HepG2 (cell line): ENCODE results near the gene ARFIP2. TPM values are rescaled to one million over a fixed set of nuclear protein-coding genes. Genes with fewer than 3 reads are reported as not detected.

Experiments used
- ATAC-seq: fragments of 200-7000 bp; cut with Tn5 transposase; 3 replicates; pipeline ENCODE4 v1.9.1; 2020; ENCODE audit warnings: mild to moderate bottlenecking, moderate library complexity
- BruUV-seq: library from RNA; stranded (reverse); fragments of 400-500 nt; replicated peaks from 2 replicates; lab custom pipeline; 2021; lab: Mats Ljungman, UMichigan
- CTCF ChIA-PET: fragments of 300-600 bp; formaldehyde crosslinking; extraction: SDS; loops from one replicate; lab custom pipeline; 2021; ENCODE audit warnings: low total read pairs, inconsistent platforms, low intra/inter-chr PET ratio; lab: Yijun Ruan, JAX
- POLR2A ChIA-PET: fragments of 350-600 bp; sonication (Branson Sonifier 250); formaldehyde crosslinking; loops from one replicate; lab custom pipeline; 2020; ENCODE audit warnings: antibody characterized with exemption, inconsistent platforms; lab: Yijun Ruan, JAX
- DNase-seq: peaks from one replicate; pipeline ENCODE4 v3.0.0-alpha.2; 2015; ENCODE audit warnings: low spot score
- FAIRE-seq: peaks from 3 replicates; lab custom pipeline; 2011; peaks lifted over from hg19 to GRCh38; lab: Jason Lieb, UNC
- H2AFZ ChIP-seq: one replicate; pipeline ENCODE4 v1.6.1; 2011; ENCODE audit warnings: low read length, inconsistent platforms
- H3K27ac ChIP-seq: fragments of 300-600 bp; 3 replicates; pipeline ENCODE4 v1.8.0; 2011; ENCODE audit warnings: mixed run types, mild to moderate bottlenecking, mixed read lengths, low read length, inconsistent platforms; ENCODE audit not compliant: insufficient read depth; ENCODE audit errors: extremely low read length
- H3K27me3 ChIP-seq, 2 experiments: fragments of 200-600 bp in 1 of 2; 2 replicates in 1 of 2; 3 replicates in 1 of 2; pipeline versions ENCODE4 v1.6.0 to v1.8.0; 2011; ENCODE audit warnings: low read length in 2 of 2, mild to moderate bottlenecking in 2 of 2, moderate library complexity in 2 of 2, inconsistent platforms in 1 of 2; ENCODE audit not compliant: insufficient read depth in 2 of 2, control insufficient read depth in 1 of 2
- H3K36me3 ChIP-seq, 2 experiments: fragments of 200-600 bp in 1 of 2; replicated peaks in 1 of 2; 2 replicates in 1 of 2; 3 replicates in 1 of 2; pipeline versions ENCODE4 v1.5.1 to v1.8.0; 2011; ENCODE audit warnings: low read length in 2 of 2, inconsistent platforms in 1 of 2; ENCODE audit not compliant: insufficient read depth in 2 of 2, control insufficient read depth in 1 of 2
- H3K4me1 ChIP-seq: 2 replicates; pipeline ENCODE4 v1.5.1; 2012; ENCODE audit warnings: low read length, inconsistent platforms; ENCODE audit not compliant: insufficient read depth
- H3K4me2 ChIP-seq: 2 replicates; pipeline ENCODE4 v1.6.0; 2011; ENCODE audit warnings: low read depth, low read length, inconsistent platforms
- H3K4me3 ChIP-seq, 3 experiments: fragments of 200-600 bp in 1 of 3; sonication (generic), shearing (Covaris generic) in 1 of 3; replicated peaks in 1 of 3; 2 replicates each; pipeline ENCODE4 v1.5.1; 2011 to 2016; ENCODE audit warnings: low read length in 3 of 3, inconsistent platforms in 2 of 3, low read depth in 2 of 3, mild to moderate bottlenecking in 2 of 3, control low read depth in 1 of 3, mixed read lengths in 1 of 3; ENCODE audit not compliant: insufficient read depth in 1 of 3
- H3K79me2 ChIP-seq: one replicate; pipeline ENCODE4 v1.6.1; 2011; ENCODE audit warnings: low read length, inconsistent platforms; ENCODE audit not compliant: insufficient read depth
- H3K9ac ChIP-seq: 2 replicates; pipeline ENCODE4 v1.6.0; 2011; ENCODE audit warnings: mild to moderate bottlenecking, low read depth, low read length, inconsistent platforms; ENCODE audit not compliant: insufficient read depth
- H3K9me3 ChIP-seq: 2 replicates; pipeline ENCODE4 v1.5.1; 2012; ENCODE audit warnings: mild to moderate bottlenecking, low read length
- H4K20me1 ChIP-seq: 2 replicates; pipeline ENCODE4 v1.6.0; 2011; ENCODE audit warnings: inconsistent platforms, mild to moderate bottlenecking, low read length, moderate library complexity; ENCODE audit not compliant: insufficient read depth
- ATAD3A ChIP-seq: sonication (generic); formaldehyde crosslinking; IDR thresholded peaks from 2 replicates; pipeline ENCODE4 v1.4.0; 2020; ENCODE audit warnings: missing genetic modification reagents
- BHLHE40 ChIP-seq: IDR thresholded peaks from 2 replicates; pipeline ENCODE4 v1.6.1; 2011; ENCODE audit warnings: low read length, improper control_type of control experiment
- DNMT1 ChIP-seq: sonication (generic); formaldehyde crosslinking; IDR thresholded peaks from 2 replicates; pipeline ENCODE4 v1.5.1; 2020; ENCODE audit warnings: mild to moderate bottlenecking, missing genetic modification reagents
- ERF ChIP-seq: IDR thresholded peaks from 2 replicates; pipeline ENCODE4 v1.6.1; 2018; ENCODE audit warnings: missing biosample characterization, missing genetic modification reagents
- GABPB1 ChIP-seq: IDR thresholded peaks from 2 replicates; pipeline ENCODE4 v1.6.1; 2016; ENCODE audit warnings: mild to moderate bottlenecking, missing genetic modification reagents, moderate library complexity, missing compliant biosample characterization
- HNRNPL ChIP-seq: fragments of 200-400 bp; formaldehyde crosslinking; IDR thresholded peaks from 2 replicates; pipeline ENCODE4 v1.6.1; 2017; ENCODE audit warnings: mild to moderate bottlenecking, low read depth, low read length
- HNRNPLL ChIP-seq: fragments of 200-400 bp; formaldehyde crosslinking; IDR thresholded peaks from 2 replicates; pipeline ENCODE4 v1.6.1; 2017; ENCODE audit warnings: mild to moderate bottlenecking, low read depth, low read length; ENCODE audit not compliant: poor library complexity, severe bottlenecking
- MIXL1 ChIP-seq: IDR thresholded peaks from 2 replicates; pipeline ENCODE4 v1.6.1; 2016
- NFIB ChIP-seq: sonication (generic); formaldehyde crosslinking; IDR thresholded peaks from 2 replicates; pipeline ENCODE4 v1.9.0; 2021; ENCODE audit warnings: missing genetic modification reagents, mild to moderate bottlenecking, borderline replicate concordance
- PITX1 ChIP-seq: sonication (generic); formaldehyde crosslinking; IDR thresholded peaks from 2 replicates; pipeline ENCODE4 v1.5.1; 2020; ENCODE audit warnings: mild to moderate bottlenecking, missing genetic modification reagents
- RAD21 ChIP-seq: fragments of 450-650 bp; formaldehyde crosslinking; IDR thresholded peaks from 2 replicates; pipeline ENCODE4 v1.5.0; 2020; ENCODE audit warnings: mild to moderate bottlenecking
- SMC3 ChIP-seq: IDR thresholded peaks from 2 replicates; pipeline ENCODE4 v1.6.1; 2011; ENCODE audit warnings: low read length, improper control_type of control experiment
- STAG1 ChIP-seq: sonication (generic); formaldehyde crosslinking; IDR thresholded peaks from 2 replicates; pipeline ENCODE4 v1.4.0; 2020; ENCODE audit warnings: missing genetic modification reagents
- SUZ12 ChIP-seq: fragments of 150-350 bp; IDR thresholded peaks from 2 replicates; pipeline ENCODE4 v1.6.1; 2014; ENCODE audit warnings: low read depth, low read length
- ZC3H13 ChIP-seq: sonication (generic); formaldehyde crosslinking; IDR thresholded peaks from 2 replicates; pipeline ENCODE4 v1.8.1; 2023; ENCODE audit warnings: mild to moderate bottlenecking, missing genetic modification reagents, moderate library complexity
- ZNF331 ChIP-seq: sonication (generic); formaldehyde crosslinking; IDR thresholded peaks from 2 replicates; pipeline ENCODE4 v1.4.0; 2020; ENCODE audit warnings: missing genetic modification reagents
- ZNF333 ChIP-seq: sonication (generic); formaldehyde crosslinking; IDR thresholded peaks from 2 replicates; pipeline ENCODE4 v1.4.0; 2020; ENCODE audit warnings: mild to moderate bottlenecking, missing genetic modification reagents, borderline replicate concordance
- ZNF343 ChIP-seq: sonication (generic); formaldehyde crosslinking; IDR thresholded peaks from 2 replicates; pipeline ENCODE4 v1.4.0; 2020; ENCODE audit warnings: mild to moderate bottlenecking, missing genetic modification reagents
- ZNF709 ChIP-seq: sonication (generic); formaldehyde crosslinking; IDR thresholded peaks from 2 replicates; pipeline ENCODE4 v1.5.0; 2020; ENCODE audit warnings: mild to moderate bottlenecking, missing genetic modification reagents
- ZNF883 ChIP-seq: sonication (generic); formaldehyde crosslinking; IDR thresholded peaks from 2 replicates; pipeline ENCODE4 v1.5.1; 2020; ENCODE audit warnings: mild to moderate bottlenecking, missing genetic modification reagents; ENCODE audit errors: not compliant biosample characterization
- WGBS: methylation state at CpG from one replicate; pipeline ENCODE4 v1.1.6; 2017; ENCODE audit warnings: low lambda C conversion rate; 5-methylcytosine and 5-hydroxymethylcytosine counted together
- in situ Hi-C: cut with HindIII; loops from 2 replicates; pipeline ENCODE4 v1.10.0; 2017; ENCODE audit warnings: low pct_unique_long_range_greater_than_20kb; ENCODE audit not compliant: extremely low pct_ligation_motif_present
- intact Hi-C: fragments of 100-400 bp; cut with micrococcal nuclease; formaldehyde crosslinking; loops from one replicate; pipeline ENCODE4 v1.10.0; 2022; ENCODE audit not compliant: unreplicated experiment
- polyA plus RNA-seq, 8 experiments: library from polyadenylated mRNA; depleted of rRNA in 3 of 8; stranded (reverse) in 7 of 8; unstranded in 1 of 8; fragments of >200 nt; fragmentation: Illumina TruSeq in 4 of 8; extraction: Trizol in 4 of 8; gene quantifications; 2 replicates each; pipeline versions ENCODE4 v1.2.1 to v1.2.3, GENCODE V29; 2011 to 2016; ENCODE audit warnings: low read depth in 4 of 8, missing spikeins in 1 of 8, mixed read lengths in 1 of 8; ENCODE audit not compliant: insufficient read depth in 1 of 8
- total RNA-seq, 5 experiments: library from RNA; depleted of rRNA; stranded (reverse); fragments of >200 nt; fragmentation: Illumina TruSeq; extraction: Trizol; gene quantifications; 2 replicates each; pipeline ENCODE4 v1.2.3, GENCODE V29; 2016; ENCODE audit warnings: low read depth in 1 of 5
- TF ChIP-seq, protein P1 (sequence below): sonication (generic); formaldehyde crosslinking; IDR thresholded peaks from 2 replicates; pipeline ENCODE4 v1.5.0; 2020; ENCODE audit warnings: mild to moderate bottlenecking, missing genetic modification reagents, moderate library complexity
- TF ChIP-seq, protein P2 (sequence below): IDR thresholded peaks from 2 replicates; pipeline ENCODE4 v1.6.1; 2016; ENCODE audit warnings: low read depth, control low read depth
- TF ChIP-seq, protein P3 (sequence below): sonication (generic); formaldehyde crosslinking; conservative IDR thresholded peaks from 2 replicates; pipeline ENCODE4 v1.4.0; 2020; ENCODE audit warnings: missing genetic modification reagents

Gene ARFIP2
- total and polyA plus RNA-seq, 2 of the 13 experiments (the other 11 are each of a cell fraction or from before 2014, with no cell fraction given): 56.6 to 60.2 TPM

DNA sequence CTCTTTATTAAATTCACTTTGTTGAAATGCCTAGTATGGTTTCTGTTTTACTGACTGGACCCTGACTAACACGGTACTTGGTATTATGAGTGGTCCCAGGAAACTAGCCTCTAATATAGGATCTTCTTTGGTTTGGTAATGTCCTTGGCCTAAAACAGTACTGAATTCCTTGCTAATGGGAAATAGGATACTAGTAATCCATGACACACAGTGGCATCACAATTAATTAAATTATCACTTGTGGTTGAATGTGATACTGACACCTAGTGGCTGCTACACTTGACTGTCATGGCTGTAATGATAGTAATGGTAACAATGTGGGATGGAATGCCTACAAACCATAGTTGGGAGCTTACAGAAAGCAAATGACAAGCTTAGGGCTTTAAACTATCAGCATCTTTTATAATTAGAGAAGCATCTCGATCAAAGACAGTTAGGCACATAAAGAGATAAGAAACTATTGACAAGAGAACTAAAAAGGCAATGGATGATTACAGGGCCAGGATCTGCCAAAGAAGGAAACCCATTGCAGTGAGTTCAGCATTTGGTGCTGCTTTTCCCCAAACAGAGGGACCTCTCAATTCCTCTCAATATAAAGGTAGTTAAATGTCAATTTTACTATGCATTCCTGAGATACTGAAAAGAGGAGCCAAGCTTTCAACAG lies 24.6 kb upstream of the ARFIP2 start:
- no peaks in the 10 kb centered on the region for H4K20me1 ChIP-seq
- no peak overlapping the region for H2AFZ ChIP-seq
- CTCF ChIA-PET: interaction anchor here (1.2 to 1.7 kb wide), 3 partner anchors 67 to 127 kb away, joined by 4 to 23 read pairs (median 9); no protein-coding TSS in a partner anchor
- POLR2A ChIA-PET: interaction anchor here (1.1 to 2.0 kb wide), 3 partner anchors 14 to 126 kb away, joined by 3 to 7 read pairs (median 3); no protein-coding TSS in a partner anchor
- H3K27ac ChIP-seq: no peak overlapping the region
- no TSS peak for BruUV-seq
- H3K27me3 ChIP-seq: no peaks in the 10 kb centered on the region; a peak in 1 of 5 replicates
- in situ Hi-C loops: loop anchor here (10.0 kb wide), 1 partner anchor 121 kb away; no protein-coding TSS in a partner anchor
- DNase-seq (peak; percentile 25), FAIRE-seq (peak; percentile 57), ATAC-seq (peak; percentile 78)
- H3K36me3 ChIP-seq: peaks cover 2 to 8% of the 10 kb centered on the region in 2 experiments; a peak in 4 of 5 replicates
- H3K9me3 ChIP-seq: no peaks in the 10 kb centered on the region
- no peaks in the 10 kb centered on the region for H3K4me1 ChIP-seq
- H3K4me3 ChIP-seq: no peak overlapping the region
- H3K4me2 ChIP-seq: no peak overlapping the region
- no peak overlapping the region for H3K9ac ChIP-seq
- H3K79me2 ChIP-seq: no peaks in the 10 kb centered on the region
- 48% methylated on average over 2 of the region's 2 CpGs for WGBS
- intact Hi-C loops: loop anchor here (1.0 to 2.0 kb wide), 3 partner anchors 25 to 126 kb away; partner anchors contain the start of genes ARFIP2 and TIMM10B
- TF ChIP-seq, protein P1, sequence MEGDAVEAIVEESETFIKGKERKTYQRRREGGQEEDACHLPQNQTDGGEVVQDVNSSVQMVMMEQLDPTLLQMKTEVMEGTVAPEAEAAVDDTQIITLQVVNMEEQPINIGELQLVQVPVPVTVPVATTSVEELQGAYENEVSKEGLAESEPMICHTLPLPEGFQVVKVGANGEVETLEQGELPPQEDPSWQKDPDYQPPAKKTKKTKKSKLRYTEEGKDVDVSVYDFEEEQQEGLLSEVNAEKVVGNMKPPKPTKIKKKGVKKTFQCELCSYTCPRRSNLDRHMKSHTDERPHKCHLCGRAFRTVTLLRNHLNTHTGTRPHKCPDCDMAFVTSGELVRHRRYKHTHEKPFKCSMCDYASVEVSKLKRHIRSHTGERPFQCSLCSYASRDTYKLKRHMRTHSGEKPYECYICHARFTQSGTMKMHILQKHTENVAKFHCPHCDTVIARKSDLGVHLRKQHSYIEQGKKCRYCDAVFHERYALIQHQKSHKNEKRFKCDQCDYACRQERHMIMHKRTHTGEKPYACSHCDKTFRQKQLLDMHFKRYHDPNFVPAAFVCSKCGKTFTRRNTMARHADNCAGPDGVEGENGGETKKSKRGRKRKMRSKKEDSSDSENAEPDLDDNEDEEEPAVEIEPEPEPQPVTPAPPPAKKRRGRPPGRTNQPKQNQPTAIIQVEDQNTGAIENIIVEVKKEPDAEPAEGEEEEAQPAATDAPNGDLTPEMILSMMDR (CRISPR knock-in tag): peak; percentile 75
- TF ChIP-seq, protein P2, sequence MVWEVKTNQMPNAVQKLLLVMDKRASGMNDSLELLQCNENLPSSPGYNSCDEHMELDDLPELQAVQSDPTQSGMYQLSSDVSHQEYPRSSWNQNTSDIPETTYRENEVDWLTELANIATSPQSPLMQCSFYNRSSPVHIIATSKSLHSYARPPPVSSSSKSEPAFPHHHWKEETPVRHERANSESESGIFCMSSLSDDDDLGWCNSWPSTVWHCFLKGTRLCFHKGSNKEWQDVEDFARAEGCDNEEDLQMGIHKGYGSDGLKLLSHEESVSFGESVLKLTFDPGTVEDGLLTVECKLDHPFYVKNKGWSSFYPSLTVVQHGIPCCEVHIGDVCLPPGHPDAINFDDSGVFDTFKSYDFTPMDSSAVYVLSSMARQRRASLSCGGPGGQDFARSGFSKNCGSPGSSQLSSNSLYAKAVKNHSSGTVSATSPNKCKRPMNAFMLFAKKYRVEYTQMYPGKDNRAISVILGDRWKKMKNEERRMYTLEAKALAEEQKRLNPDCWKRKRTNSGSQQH: no peak
- no peak for TF ChIP-seq DNMT1 (CRISPR knock-in tag)
- TF ChIP-seq ZNF331 (CRISPR knock-in tag): no peak
- TF ChIP-seq SUZ12: no peak
- TF ChIP-seq ZNF333 (CRISPR knock-in tag): no peak
- TF ChIP-seq, protein P3, sequence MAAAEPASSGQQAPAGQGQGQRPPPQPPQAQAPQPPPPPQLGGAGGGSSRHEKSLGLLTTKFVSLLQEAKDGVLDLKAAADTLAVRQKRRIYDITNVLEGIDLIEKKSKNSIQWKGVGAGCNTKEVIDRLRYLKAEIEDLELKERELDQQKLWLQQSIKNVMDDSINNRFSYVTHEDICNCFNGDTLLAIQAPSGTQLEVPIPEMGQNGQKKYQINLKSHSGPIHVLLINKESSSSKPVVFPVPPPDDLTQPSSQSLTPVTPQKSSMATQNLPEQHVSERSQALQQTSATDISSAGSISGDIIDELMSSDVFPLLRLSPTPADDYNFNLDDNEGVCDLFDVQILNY: no peak
- no peak for TF ChIP-seq ZNF883
- no peak for TF ChIP-seq ERF (CRISPR knock-in tag)
- no peak for TF ChIP-seq HNRNPL
- TF ChIP-seq ZNF343 (CRISPR knock-in tag): no peak
- 0 out of 2 replicates have a peak, but pooled peaks have one; percentile 36 for TF ChIP-seq RAD21 (CRISPR knock-in tag)
- no peak for TF ChIP-seq GABPB1 (CRISPR knock-in tag)
- TF ChIP-seq SMC3: peak; percentile 60; the same call in 1 of the 2 replicates
- no peak for TF ChIP-seq BHLHE40
- peak; percentile 95 for TF ChIP-seq MIXL1
- no peak for TF ChIP-seq NFIB
- no peak for TF ChIP-seq PITX1
- no peak for TF ChIP-seq ZC3H13 (CRISPR knock-in tag)
- TF ChIP-seq ZNF709 (CRISPR knock-in tag): no peak
- TF ChIP-seq HNRNPLL: no peak
- TF ChIP-seq STAG1 (CRISPR knock-in tag): peak; percentile 66
- no peak for TF ChIP-seq ATAD3A
